Loucy (cell line): Measurements from ENCODE around the gene PIK3CB.

Source experiments
- H2AFZ ChIP-seq: fragments of 200-600 bp; sonication (generic); 2 replicates; pipeline ENCODE4 v1.6.0; 2016; ENCODE audit warnings: antibody characterized with exemption, mild to moderate bottlenecking, low read length, moderate library complexity
- H3F3A ChIP-seq: fragments of 200-600 bp; 2 replicates; pipeline ENCODE4 v1.6.0; 2016; ENCODE audit warnings: antibody characterized with exemption, low read depth, mild to moderate bottlenecking
- H3K27me3 ChIP-seq: fragments of 200-600 bp; sonication (generic); 2 replicates; pipeline ENCODE4 v1.6.1; 2014; ENCODE audit warnings: low read length, mild to moderate bottlenecking; ENCODE audit not compliant: insufficient read depth, poor library complexity, severe bottlenecking
- H3K36me3 ChIP-seq: fragments of 200-600 bp; sonication (generic); 2 replicates; pipeline ENCODE4 v1.6.1; 2016; ENCODE audit warnings: low read length; ENCODE audit not compliant: insufficient read depth
- H3K4me1 ChIP-seq: fragments of 200-600 bp; sonication (generic); 2 replicates; pipeline ENCODE4 v1.5.1; 2014; ENCODE audit warnings: low read length, mild to moderate bottlenecking; ENCODE audit not compliant: insufficient read depth, poor library complexity, severe bottlenecking
- H3K4me2 ChIP-seq: fragments of 200-600 bp; sonication (generic); 2 replicates; pipeline ENCODE4 v1.6.0; 2014; ENCODE audit warnings: antibody characterized with exemption, low read length, low read depth, mild to moderate bottlenecking; ENCODE audit not compliant: poor library complexity, severe bottlenecking
- H3K4me3 ChIP-seq: fragments of 200-600 bp; sonication (generic); 2 replicates; pipeline ENCODE4 v1.5.1; 2014; ENCODE audit warnings: low read length, mild to moderate bottlenecking, mixed read lengths; ENCODE audit not compliant: poor library complexity, severe bottlenecking
- H3K79me2 ChIP-seq: fragments of 200-600 bp; sonication (generic); 2 replicates; pipeline ENCODE4 v1.6.1; 2014; ENCODE audit warnings: low read length; ENCODE audit not compliant: insufficient read depth
- H3K9ac ChIP-seq: fragments of 200-600 bp; sonication (generic); 2 replicates; pipeline ENCODE4 v1.6.0; 2014; ENCODE audit warnings: mild to moderate bottlenecking, low read depth, low read length, moderate library complexity; ENCODE audit not compliant: poor library complexity, severe bottlenecking
- H3K9me2 ChIP-seq: fragments of 200-600 bp; sonication (generic); replicated peaks from 2 replicates; pipeline ENCODE4 v1.6.1; 2016; ENCODE audit warnings: low read depth, low read length, mixed read lengths
- H3K9me3 ChIP-seq: fragments of 200-600 bp; sonication (generic); 2 replicates; pipeline ENCODE4 v1.6.1; 2014; ENCODE audit warnings: mild to moderate bottlenecking, antibody characterized with exemption, low read length, low read depth; ENCODE audit not compliant: insufficient read depth
- H4K20me1 ChIP-seq: fragments of 200-600 bp; sonication (generic); 2 replicates; pipeline ENCODE4 v1.6.0; 2014; ENCODE audit warnings: antibody characterized with exemption, low read length, mild to moderate bottlenecking; ENCODE audit not compliant: insufficient read depth, poor library complexity, severe bottlenecking
- EZH2phosphoT487 ChIP-seq: fragments of 200-600 bp; IDR thresholded peaks from 2 replicates; pipeline ENCODE4 v1.6.1; 2018; ENCODE audit warnings: antibody characterized with exemption, mild to moderate bottlenecking, moderate library complexity, borderline replicate concordance
- TF ChIP-seq, protein P1 (sequence below): fragments of 200-600 bp; sonication (generic); conservative IDR thresholded peaks from 2 replicates; pipeline ENCODE4 v1.5.1; 2014; ENCODE audit warnings: mild to moderate bottlenecking, antibody characterized with exemption, low read length

PIK3CB gene

DNA sequence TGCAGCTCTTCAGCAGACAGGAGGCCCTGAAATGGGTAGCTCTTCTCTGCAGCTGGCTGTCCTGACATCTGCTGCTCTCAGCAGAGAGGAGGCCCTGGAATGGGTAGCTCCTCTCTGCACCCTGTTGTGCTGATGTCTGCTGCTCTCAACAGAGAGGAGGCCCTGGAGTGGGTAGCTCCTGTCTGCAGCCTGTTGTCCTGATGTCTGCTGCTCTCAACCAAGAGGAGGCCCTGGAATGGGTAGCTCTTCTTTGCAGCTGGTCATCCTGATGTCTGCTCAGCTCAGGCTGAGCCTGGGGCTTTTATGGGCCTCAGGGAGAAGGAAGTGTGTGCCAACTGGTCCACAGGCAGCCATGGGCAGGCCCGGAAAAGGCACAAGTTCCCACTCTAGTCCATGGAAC, 66.6 kb downstream of the PIK3CB start:
- peaks cover 25% of the 10 kb centered on the region; the same call in 1 of the 2 replicates for H3K9me3 ChIP-seq
- H3K4me2 ChIP-seq = no peak overlapping the region
- H3F3A ChIP-seq = no peaks in the 10 kb centered on the region
- no peaks in the 10 kb centered on the region for H3K9me2 ChIP-seq
- H3K9ac ChIP-seq = no peak overlapping the region
- H2AFZ ChIP-seq = no peak overlapping the region
- peaks cover 19% of the 10 kb centered on the region; the same call in 1 of the 2 replicates for H3K79me2 ChIP-seq
- no peaks in the 10 kb centered on the region for H3K27me3 ChIP-seq
- TF ChIP-seq, protein P1, sequence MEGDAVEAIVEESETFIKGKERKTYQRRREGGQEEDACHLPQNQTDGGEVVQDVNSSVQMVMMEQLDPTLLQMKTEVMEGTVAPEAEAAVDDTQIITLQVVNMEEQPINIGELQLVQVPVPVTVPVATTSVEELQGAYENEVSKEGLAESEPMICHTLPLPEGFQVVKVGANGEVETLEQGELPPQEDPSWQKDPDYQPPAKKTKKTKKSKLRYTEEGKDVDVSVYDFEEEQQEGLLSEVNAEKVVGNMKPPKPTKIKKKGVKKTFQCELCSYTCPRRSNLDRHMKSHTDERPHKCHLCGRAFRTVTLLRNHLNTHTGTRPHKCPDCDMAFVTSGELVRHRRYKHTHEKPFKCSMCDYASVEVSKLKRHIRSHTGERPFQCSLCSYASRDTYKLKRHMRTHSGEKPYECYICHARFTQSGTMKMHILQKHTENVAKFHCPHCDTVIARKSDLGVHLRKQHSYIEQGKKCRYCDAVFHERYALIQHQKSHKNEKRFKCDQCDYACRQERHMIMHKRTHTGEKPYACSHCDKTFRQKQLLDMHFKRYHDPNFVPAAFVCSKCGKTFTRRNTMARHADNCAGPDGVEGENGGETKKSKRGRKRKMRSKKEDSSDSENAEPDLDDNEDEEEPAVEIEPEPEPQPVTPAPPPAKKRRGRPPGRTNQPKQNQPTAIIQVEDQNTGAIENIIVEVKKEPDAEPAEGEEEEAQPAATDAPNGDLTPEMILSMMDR = no peak
- TF ChIP-seq EZH2phosphoT487 = no peak
- no peak overlapping the region for H3K4me3 ChIP-seq
- H3K4me1 ChIP-seq = peaks cover 10% of the 10 kb centered on the region
- no peaks in the 10 kb centered on the region for H4K20me1 ChIP-seq
- H3K36me3 ChIP-seq = peaks cover 29% of the 10 kb centered on the region

GRCh38 chr3:138767498-138768104, 67.1 kb downstream of the PIK3CB start:
- Histone ChIP-seq H3K4me1 (peaks cover 10% of the 10 kb centered on the region), H3K4me3 (no peak overlapping the region), H3F3A (no peaks in the 10 kb centered on the region), H4K20me1 (no peaks in the 10 kb centered on the region), H2AFZ (no peak overlapping the region), H3K9me3 (peaks cover 25% of the 10 kb centered on the region; the same call in 1 of the 2 replicates), H3K36me3 (peaks cover 29% of the 10 kb centered on the region), H3K9ac (no peak overlapping the region), H3K9me2 (no peaks in the 10 kb centered on the region), H3K27me3 (no peaks in the 10 kb centered on the region), H3K4me2 (no peak overlapping the region), H3K79me2 (peaks cover 19% of the 10 kb centered on the region; the same call in 1 of the 2 replicates)
- TF ChIP-seq, protein P1 = no peak
- TF ChIP-seq EZH2phosphoT487 = no peak

DNA sequence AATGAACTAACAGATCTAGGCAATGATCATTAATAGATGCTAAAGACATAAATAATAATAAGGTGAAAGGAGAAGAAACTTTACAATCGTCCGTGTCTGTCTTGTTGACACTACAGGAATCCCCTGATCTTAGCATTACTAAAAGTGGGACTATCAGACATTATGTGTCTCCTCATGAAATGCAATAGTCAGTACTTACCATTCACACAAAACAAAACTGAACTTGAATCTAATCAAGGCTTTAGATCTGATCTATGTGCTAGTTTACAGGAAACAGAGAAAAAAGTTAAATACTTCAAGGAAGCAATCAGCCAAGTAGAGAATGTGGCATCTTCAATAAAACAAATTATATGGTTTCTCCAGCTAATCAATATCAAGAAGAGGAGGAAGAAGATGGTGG, 73.7 kb downstream of the PIK3CB start:
- H3K9me2 ChIP-seq = no peaks in the 10 kb centered on the region
- peaks cover 8% of the 10 kb centered on the region for H3K79me2 ChIP-seq
- H2AFZ ChIP-seq = no peak overlapping the region
- H3K4me1 ChIP-seq = no peaks in the 10 kb centered on the region
- H3K36me3 ChIP-seq = peaks cover 16% of the 10 kb centered on the region
- H3K9me3 ChIP-seq = no peaks in the 10 kb centered on the region
- H3K4me2 ChIP-seq = no peak overlapping the region
- H3K27me3 ChIP-seq = no peaks in the 10 kb centered on the region
- no peaks in the 10 kb centered on the region for H4K20me1 ChIP-seq
- no peak overlapping the region for H3K9ac ChIP-seq
- no peaks in the 10 kb centered on the region for H3F3A ChIP-seq
- no peak overlapping the region for H3K4me3 ChIP-seq
- no peak for TF ChIP-seq EZH2phosphoT487
- TF ChIP-seq, protein P1 = no peak
